Ureter (tissue), 1 donor: Measurements from ENCODE around the gene CDC14B. TPM values are rescaled to one million over a fixed set of nuclear protein-coding genes. Genes with fewer than 3 reads are reported as not detected.

ENCODE experiments used
- DNase-seq: peaks from one replicate; pipeline ENCODE4 v3.0.0-alpha.2; 2020; ENCODE audit warnings: low spot score
- total RNA-seq: library from RNA; stranded (reverse); gene quantifications from one replicate; pipeline ENCODE4 v1.2.4, GENCODE V29; 2023
- donor health status: DM: yes; HTN: yes; CAD: no.

CDC14B gene
- total RNA-seq, 1 donor from 2014 or later: 42.0 TPM

DNA sequence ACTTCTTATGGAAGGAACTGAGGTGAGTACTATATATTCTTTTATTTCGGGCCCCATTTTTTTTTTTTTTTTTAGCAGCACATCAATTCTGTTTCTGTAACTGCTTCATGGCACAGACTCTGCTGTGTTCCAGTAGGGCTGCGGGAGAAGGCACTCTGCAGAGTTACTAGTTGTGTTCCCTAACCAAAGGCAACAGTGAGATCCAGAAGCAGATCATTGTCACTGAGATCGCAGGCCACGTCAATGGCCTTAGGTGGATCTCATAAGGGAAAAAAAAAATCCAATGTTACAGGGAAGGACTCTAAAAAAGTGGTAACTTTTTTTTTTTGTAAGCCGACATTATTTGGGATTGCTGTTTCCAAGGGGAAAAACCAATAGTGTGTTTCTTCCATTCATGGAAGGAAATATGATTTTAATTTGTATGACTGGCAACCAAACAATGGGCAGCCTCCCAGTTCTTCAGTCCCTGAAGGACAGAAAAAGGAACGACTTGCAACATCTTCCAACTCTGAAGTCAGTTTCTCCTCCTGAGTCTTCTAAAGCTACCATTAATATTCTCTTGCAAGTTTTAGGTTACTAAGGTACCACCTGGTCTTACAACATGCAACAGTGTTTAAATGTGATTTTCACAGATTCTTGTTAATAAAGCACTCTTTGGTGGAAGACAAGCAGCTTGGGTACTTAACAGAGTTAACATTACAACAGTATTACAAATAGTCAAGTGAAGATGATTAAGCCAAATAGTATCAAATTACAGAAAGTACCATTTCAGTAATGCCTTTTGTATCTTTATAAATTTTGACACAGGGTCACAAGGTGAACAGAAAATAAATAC is 116.9 kb downstream of the CDC14B start:
- no peak for DNase-seq

- DNase-seq: no peak
Observed at GRCh38 chr9:96501633-96502538, 117.8 kb downstream of the CDC14B start.

- no peak for DNase-seq
Observed at GRCh38 chr9:96500696-96501632, 118.7 kb downstream of the CDC14B start.

DNA sequence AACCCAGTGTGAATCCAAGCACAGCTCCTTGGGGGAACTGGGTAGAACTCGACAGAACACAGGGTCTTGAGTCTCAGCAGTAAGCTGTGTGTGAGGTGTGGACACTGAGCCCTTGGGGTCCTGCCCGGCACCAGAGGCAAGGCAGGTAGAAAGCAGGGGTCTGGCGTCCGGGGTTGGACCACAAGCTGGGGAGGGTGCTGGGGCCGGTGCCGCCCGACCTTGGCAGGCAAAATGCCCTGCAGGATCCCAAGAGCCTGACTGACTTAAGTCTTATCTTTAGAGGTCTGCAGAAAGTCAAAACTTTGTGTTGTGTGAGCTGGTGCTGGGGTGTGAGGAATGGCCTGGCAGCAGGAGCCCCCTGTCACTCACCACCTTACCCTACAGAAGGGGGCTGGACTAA is 120.4 kb downstream of the CDC14B start:
- no peak for DNase-seq

GRCh38 chr9:96498796-96499195 is 120.8 kb downstream of the CDC14B start:
- no peak for DNase-seq

GRCh38 chr9:96497117-96497399 is 122.6 kb downstream of the CDC14B start:
- DNase-seq: no peak

DNA sequence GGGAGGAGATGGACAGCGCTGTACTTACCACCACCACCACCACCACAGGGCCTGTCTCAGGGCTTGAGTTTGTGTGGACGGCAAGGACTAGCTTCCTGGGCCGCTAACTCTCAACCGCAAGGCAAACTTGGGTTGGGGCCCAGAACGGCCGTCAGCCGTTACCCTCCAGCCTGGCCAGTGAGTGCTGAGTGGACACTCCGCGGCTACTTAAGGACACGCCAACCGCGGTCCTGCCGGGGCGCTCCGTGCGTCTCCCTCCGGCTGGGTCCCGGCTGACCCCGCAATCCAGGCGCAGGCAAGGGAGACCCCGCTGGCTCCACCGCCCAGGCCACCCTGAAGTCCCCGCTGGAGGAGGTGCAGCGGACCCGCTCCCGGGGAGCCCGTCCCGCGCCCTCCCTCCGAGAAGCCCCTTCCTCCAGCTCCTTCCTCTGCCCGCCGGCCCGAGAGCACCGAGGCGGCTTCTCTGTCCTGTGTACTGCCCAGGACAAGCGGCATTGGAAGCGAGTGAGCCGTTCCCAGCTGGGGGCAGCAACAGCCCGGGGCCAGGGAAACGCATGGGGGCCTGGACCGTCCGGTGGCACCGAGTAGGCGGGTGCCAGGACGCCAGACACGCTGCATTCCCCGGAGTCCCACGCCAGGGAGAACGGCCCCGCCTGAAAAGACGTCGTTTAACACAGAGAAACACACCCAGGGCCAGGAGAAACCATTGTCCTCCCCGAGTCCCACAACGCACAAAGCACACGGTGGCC is 123.1 kb downstream of the CDC14B start:
- DNase-seq: no peak

- DNase-seq: no peak
Observed at GRCh38 chr9:96495341-96495740, 124.3 kb downstream of the CDC14B start.

DNA sequence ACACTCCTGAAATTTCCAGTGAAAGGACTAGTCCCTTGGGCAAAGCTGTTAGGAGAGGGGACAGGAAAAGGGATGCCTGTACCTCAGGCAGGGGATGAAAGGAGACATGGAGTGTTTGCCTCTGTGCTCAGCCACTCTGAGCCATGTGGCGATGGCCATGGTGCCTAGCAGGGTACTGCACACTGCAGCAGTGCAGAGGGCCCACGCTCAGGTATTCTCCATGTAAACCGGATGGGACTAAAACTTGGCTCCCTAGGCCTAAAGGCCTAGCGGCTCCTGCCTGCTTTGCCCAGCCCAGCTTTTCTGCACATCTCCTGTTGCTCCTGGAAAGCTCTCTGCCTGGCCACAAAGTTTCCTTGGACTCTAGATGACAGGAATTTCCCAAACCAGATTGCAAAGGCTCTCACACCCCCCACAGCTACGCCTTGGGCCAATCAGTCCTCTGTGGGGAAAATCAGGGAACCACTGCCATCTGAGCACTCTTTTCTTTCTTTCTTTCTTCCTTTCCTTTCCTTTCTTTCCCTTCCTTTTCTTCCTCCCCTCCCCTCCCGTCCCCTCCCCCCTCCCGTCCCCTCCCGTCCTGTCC is 125.3 kb downstream of the CDC14B start:
- no peak for DNase-seq

GRCh38 chr9:96493757-96494156 is 125.9 kb downstream of the CDC14B start:
- no peak for DNase-seq

GRCh38 chr9:96492993-96493531 is 126.6 kb downstream of the CDC14B start:
- no peak for DNase-seq

- DNase-seq: no peak
Observed at GRCh38 chr9:96491880-96492525, 127.6 kb downstream of the CDC14B start.

GRCh38 chr9:96491079-96491879 is 128.4 kb downstream of the CDC14B start:
- no peak for DNase-seq

DNA sequence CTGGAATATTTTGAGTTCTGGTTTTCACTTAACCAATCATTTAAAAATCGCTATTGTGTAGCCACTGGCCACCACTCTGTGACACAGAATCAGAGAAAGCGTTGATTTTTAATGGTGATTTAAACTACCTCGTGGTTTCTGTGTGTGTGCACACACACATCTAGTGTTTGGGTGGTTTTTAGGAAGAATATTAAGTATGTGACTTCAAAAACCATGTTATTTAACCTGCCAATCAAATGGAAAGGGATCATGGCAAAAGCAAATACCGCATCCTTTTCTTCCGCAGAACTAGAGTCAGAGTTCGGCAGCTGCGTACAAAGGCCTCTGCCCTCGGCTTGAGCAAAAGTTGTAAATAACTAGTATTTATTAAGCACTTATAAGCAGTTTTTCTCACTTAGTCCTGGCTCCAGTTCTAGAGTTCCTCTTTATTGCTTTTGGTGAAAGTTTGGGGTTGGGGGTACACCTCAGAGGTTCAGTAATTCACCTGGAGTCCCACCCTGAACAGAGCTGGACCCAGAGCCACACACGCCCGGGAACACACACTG is 129.0 kb downstream of the CDC14B start:
- no peak for DNase-seq

GRCh38 chr9:96489482-96489979 is 130.1 kb downstream of the CDC14B start:
- DNase-seq: no peak

- DNase-seq: no peak
Observed at GRCh38 chr9:96487949-96488348, 131.7 kb downstream of the CDC14B start.

GRCh38 chr9:96487029-96487396 is 132.6 kb downstream of the CDC14B start:
- DNase-seq: no peak

DNA sequence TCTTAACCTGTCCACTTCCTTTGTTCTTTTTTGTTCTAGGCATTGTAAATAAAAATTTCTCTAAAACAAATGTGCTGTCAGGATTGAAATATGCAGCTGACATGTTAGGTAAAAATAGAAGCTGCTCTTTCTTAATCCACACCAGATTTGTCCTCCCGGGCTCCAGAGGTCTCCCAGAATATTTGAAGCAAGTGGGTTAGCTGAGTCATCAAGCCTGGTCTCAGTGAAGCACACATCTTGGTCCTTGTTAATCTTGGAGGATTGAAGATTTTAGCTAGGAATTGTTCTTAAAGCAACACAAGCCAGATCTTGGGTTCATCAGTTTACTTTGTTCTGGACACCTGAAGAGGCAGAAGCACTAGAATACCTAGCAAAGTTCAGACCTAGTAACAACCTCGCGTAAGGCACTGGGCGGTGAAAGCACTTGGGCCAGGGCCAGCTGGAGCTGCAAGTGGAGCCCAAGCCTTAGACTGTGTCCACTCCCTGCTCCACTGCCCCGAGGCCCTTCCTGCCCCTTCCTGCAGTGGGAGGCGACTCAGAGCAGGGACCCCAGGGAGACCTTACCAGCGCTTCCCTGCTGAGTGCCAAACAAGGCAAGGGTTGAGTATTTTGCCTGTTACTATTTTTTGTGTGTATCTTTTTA is 133.1 kb downstream of the CDC14B start:
- DNase-seq: no peak
